ENCODE results near the gene CNOT2. TPM values are rescaled to one million over a fixed set of nuclear protein-coding genes. Genes with fewer than 3 reads are reported as not detected.
A peak's percentile ranks its signal among the peaks of the same experiment; 100 is the strongest.

CNOT2 gene, protein sequence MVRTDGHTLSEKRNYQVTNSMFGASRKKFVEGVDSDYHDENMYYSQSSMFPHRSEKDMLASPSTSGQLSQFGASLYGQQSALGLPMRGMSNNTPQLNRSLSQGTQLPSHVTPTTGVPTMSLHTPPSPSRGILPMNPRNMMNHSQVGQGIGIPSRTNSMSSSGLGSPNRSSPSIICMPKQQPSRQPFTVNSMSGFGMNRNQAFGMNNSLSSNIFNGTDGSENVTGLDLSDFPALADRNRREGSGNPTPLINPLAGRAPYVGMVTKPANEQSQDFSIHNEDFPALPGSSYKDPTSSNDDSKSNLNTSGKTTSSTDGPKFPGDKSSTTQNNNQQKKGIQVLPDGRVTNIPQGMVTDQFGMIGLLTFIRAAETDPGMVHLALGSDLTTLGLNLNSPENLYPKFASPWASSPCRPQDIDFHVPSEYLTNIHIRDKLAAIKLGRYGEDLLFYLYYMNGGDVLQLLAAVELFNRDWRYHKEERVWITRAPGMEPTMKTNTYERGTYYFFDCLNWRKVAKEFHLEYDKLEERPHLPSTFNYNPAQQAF
- total RNA-seq = 36.9 TPM
- long read RNA-seq, full-length matches to known transcripts = 42 of 68 reads
- long read RNA-seq, partial matches to known transcripts = 11 of 68 reads
- long read RNA-seq, other reads (novel, unspliced or antisense) = 15 of 68 reads

DNA sequence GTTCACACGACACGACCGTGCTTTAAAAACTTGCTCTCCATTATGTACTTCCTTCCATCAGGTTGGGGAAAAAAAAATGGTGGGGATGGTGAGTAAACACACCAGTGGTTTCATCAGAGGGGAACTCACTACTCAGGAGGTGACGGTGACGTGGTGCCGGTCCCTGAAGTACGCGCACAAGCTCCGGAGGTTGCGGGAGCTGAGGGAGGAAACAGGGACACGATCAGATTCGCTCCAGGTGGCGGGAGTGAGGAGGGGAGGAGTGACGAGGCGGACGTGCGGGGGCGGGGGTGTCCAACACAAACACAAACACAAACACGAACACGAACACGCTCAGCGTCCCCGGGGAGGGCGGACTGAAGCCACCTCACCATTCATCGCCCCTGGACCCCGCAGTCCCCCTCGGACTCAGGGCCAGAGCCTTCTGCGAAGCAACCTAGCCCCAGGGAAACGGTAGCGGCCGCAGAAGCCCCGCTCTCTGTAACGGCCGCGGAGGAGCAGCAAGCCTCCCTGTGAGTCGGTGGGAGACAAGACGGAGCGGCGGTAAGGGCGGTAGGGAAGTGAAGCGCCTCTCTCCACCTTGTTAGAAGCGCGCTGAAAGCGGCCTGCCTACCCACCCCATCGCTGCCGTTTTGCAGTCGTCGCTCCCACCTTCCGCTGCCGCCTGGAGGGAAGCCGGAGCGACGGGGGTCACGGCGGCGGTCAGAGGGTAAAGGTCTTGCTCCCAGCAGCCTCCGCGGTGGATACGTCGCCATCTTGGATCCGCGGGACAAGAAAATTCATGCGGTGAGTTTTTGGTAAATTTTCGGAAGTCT is at the start of gene CNOT2:
TSS of gene CNOT2 (plus strand) at position 739 of the 815 bp plus-strand sequence. CDS start 34,794 bp downstream, outside the sequence.
- DNase-seq = peak; percentile 93
- intact Hi-C loops (cut with micrococcal nuclease) = no loop called here
- ATAC-seq = peak; percentile 99

- ATAC-seq (no peak), DNase-seq (no peak)
- intact Hi-C loops (cut with micrococcal nuclease) = no loop called here
Observed at GRCh38 chr12:70194076-70194475, 49.2 kb upstream of the CNOT2 start.

DNA sequence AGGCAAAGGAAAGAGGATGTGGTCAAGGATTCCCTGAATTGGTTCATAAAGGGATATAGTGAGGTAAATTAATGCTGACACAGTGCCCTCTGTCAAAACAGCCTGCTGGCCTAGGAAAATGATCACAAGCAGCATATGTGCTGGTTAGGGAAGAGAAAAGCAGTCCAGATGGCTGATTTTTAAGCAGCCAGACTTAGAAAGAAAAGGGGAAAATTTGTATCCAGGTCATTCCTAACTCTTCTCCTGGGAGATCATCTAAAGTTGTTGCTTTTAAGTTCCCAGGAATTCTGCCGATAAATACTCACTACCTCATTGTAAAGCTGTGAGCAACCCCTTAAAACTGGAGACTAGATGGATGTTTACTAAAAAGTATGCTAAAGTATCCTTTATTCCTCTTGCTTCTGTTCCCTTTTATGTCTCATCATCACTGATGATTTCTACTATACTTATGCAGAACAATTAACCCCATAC is 46.4 kb upstream of the CNOT2 start:
- DNase-seq (no peak), ATAC-seq (peak; percentile 63)
- intact Hi-C loops (cut with micrococcal nuclease) = no loop called here

DNA sequence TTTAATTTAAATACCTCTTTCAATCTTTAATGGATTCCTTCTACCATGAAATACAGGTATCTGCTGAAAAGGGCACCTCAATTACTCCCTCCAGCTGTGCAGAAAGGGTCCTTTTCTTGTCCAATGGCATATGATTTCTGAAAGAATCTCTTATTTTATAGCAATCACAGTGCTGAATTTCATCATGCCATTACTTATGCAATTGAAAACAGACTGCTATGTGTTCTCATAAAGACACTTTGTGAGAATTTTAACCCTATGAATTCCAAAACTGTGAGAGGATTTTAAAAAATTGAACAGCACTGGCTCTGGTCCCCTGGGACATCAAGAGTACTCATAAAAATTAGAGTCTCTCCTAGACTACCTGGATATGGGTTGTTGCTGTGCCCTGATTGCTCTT is 45.9 kb upstream of the CNOT2 start:
- ATAC-seq (no peak), DNase-seq (no peak)
- intact Hi-C loops (cut with micrococcal nuclease) = no loop called here

DNA sequence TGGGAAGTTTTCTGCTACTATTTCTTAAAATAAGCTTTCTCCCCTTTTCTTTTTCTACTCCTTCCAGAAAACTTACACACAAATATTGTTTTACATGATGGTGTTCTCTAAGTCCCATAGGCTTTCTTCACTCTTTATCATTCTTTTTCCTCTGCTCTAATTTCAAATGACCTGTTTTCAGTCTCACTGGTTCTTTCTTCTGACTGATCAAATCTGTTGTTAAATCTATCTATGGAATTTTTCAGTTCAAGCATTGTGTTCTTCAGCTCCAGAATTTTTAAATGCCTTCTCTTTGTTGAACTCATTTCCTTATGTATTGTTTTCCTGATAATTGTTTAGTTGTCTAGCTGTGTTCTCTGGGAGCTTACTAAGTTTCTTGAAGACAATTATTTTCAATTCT is 29.5 kb upstream of the CNOT2 start:
- DNase-seq = no peak
- intact Hi-C loops (cut with micrococcal nuclease) = no loop called here
- no peak for ATAC-seq

DNA sequence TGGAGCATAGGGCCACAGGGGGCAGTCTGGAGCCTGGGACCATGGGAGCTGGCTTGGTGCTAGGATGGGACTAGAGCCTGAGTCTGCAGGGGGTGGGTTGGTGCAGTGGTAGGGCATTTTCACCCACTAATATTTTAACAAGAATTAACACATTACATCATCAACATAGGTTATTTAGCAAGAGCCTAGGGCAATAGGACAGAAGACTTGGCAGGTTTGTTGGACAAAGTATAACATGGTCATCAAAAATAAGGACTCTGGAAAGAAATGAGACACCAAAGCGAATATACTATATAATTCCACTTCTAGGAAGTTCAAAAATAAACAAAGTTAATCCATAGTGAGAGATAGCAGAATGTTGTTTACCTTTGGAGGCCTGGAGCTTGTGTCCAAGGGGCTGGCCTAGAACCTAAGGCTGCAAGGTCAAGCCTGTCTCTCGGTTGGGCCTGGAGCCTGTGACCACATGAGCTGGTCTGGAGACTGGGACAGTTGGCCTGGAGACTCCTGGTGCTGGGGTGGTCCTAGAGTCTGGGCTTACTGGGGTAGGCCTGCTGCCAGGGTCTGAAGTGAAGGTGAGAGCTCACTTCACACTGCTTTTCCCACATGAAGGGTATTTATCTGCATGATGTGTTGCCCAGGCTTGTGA is 28.1 kb upstream of the CNOT2 start:
- intact Hi-C loops (cut with micrococcal nuclease) = no loop called here
- no peak for ATAC-seq
- no peak for DNase-seq

DNA sequence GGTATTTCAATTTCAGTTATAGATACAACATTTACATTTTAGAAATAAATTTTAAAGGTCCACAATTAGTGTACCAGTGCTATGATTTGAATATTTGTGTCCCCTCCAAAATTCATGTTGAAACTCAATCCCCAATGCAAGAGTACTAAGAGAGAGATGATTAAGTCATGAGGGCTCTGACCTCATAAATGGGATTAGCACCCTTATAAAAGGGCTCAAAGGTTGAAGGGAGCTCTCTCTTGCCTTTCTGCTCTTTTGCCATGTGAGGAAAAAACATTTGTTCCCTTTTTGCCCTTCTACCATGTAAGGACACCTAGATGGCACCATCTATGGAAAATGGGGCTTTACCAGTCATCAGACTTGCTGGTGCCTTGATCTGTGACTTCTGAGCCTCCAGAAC is 25.8 kb upstream of the CNOT2 start:
- DNase-seq (no peak), ATAC-seq (no peak)
- intact Hi-C loops (cut with micrococcal nuclease) = no loop called here

DNA sequence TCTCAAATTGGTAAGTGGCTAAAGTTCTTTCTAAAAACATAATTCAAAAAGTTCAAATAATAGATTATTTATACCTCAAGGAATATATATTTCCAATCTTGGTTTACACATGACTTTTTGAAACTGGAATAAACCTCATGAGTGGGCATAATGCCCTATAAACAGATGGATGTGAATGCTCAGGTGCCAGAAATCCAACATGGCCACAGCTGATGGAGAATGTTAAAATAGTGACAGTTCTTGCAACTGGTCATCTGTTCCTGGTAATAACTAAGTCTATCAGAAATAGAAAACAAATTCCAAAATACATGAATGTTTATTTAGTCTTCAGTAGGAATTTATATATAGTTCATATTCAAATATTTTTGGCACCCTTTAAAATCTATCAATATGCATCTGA is 21.6 kb upstream of the CNOT2 start:
- DNase-seq (no peak), ATAC-seq (no peak)
- intact Hi-C loops (cut with micrococcal nuclease) = no loop called here

DNA sequence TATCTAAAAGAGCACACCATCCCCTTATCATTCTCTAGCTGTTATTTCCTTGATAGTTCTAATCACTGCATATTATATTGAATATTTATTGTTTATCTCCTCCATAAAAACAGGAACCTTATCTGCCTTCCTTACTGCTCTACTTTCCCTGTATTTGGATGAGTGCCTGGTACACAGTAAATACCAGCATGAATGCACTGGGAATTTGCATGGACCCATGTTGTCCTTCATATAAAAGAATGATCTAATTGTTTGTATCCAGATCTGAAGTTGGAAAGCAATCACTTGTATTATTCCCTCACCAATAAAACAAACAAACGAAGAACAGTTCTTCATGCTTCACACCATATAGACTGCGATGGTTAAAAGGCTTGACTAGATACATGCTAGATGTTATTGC is 15.3 kb upstream of the CNOT2 start:
- DNase-seq (no peak), ATAC-seq (no peak)
- intact Hi-C loops (cut with micrococcal nuclease) = no loop called here

GRCh38 chr12:70230934-70231606 is 12.2 kb upstream of the CNOT2 start:
- intact Hi-C loops (cut with micrococcal nuclease) = no loop called here
- no peak for DNase-seq
- ATAC-seq = no peak

- intact Hi-C loops (cut with micrococcal nuclease) = no loop called here
Observed at GRCh38 chr12:70236990-70237389, 6.2 kb upstream of the CNOT2 start.

DNA sequence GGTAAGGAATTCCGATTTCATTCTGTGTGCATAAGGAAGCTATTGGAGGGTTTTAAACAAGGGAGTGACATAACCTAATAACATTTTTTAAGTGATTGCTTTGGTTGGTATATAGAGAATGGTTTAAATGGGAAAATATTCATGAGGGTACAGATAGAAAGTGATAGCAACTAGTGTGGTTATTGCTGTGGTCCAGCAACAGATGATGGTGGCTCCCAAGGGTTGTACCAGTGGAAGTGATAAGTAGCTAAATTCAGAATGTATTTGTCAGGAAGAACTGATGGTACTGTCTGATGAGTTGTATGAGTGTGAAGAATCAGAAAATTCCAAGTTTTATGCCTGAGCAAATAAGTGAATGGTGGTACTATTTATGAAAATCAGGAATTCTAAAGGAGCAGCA is 2.6 kb upstream of the CNOT2 start:
- DNase-seq (no peak), ATAC-seq (no peak)
- intact Hi-C loops (cut with micrococcal nuclease) = no loop called here

More at GRCh38 chr12:70236990-70237389, 6.2 kb upstream of the CNOT2 start:
- ATAC-seq (no peak), DNase-seq (no peak)

DNA sequence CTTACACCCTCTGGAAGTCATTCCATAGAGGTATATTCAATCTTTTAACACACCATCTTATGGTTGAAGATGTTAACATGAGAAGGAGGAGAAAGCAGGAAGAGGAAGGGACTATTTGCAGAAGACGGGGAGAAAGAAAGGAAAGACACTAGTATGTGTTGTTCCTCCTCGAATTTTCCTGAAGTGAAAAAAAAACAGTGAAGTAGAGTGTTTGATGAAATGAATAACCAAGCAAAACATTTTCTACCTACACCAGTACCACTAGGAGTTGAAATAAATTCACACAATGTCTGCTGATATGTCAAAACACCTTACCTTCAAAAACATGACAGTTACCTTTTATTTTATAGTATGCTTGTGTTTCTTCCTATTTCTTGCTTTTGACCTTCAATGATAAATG is 1.4 kb upstream of the CNOT2 start:
- ATAC-seq (no peak), DNase-seq (no peak)
- intact Hi-C loops (cut with micrococcal nuclease) = no loop called here

DNA sequence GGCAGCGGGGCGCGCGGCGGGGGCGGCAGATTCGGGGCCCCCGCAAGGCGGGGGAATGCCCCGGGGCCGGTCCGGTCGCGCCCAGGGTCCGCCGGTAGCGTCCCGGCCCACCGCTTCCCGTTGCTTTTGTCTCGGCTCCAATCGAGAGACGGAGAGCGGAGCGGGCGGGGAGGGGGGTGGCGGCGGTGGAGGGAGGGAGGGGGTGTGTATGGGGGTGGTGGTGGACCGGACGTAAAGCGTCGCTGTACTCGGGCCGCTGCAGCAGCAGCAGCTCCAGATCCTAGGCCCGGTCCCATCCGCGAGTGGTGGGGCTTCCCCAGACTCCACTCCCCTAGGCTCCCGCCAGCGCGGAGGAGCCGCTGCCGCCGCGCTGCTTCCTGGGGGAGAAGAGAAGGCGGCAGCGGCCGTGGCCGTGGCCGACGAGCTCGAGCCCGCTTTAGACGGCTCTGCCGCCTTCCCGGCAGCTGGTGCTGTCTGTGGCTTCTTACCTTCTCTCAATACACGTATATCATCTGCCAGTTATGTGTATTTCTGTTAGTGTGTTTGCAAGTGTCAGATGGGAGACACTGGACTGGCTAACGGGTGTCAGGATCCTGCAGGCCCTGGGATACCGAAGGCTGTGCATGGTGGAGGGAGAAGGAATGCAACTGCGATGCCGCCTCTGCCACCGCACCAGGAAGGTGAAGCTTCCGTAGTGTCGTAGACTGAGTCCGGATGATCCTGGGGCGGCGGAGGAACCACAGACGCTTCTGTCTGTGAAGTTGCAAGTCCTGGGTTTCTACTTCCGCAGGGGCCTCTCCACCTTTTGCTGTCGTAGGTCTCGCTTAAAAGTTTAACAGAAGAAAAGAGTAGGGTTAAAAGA is 508 bp downstream of the CNOT2 start:
- DNase-seq (peak; percentile 73), ATAC-seq (peak; percentile 89)
- intact Hi-C loops (cut with micrococcal nuclease) = no loop called here

GRCh38 chr12:70244409-70244808 is 1.2 kb downstream of the CNOT2 start:
- DNase-seq (no peak), ATAC-seq (no peak)
- intact Hi-C loops (cut with micrococcal nuclease) = no loop called here

GRCh38 chr12:70245458-70245857 is 2.2 kb downstream of the CNOT2 start:
- intact Hi-C loops (cut with micrococcal nuclease) = no loop called here
- ATAC-seq (no peak), DNase-seq (no peak)

DNA sequence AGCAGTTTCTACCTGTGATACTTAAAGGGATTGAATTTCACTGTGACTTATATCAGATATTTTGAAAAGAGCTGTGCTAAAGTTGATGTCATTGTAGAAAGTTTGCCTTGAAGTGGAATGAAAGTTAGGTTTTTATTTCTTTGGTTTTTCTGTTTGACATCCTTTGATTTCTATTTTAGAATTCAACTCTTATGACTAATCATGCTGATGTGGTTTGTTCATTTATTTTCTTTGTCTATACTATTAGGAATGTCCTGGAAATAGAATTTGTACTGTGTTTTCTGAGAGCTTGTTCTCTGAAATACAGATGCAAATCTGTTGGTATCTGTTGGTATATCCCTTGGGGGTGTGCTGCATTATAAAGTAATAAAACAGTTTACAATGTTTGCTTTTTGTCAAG is 3.3 kb downstream of the CNOT2 start:
- intact Hi-C loops (cut with micrococcal nuclease) = no loop called here
- DNase-seq = no peak
- ATAC-seq = no peak

DNA sequence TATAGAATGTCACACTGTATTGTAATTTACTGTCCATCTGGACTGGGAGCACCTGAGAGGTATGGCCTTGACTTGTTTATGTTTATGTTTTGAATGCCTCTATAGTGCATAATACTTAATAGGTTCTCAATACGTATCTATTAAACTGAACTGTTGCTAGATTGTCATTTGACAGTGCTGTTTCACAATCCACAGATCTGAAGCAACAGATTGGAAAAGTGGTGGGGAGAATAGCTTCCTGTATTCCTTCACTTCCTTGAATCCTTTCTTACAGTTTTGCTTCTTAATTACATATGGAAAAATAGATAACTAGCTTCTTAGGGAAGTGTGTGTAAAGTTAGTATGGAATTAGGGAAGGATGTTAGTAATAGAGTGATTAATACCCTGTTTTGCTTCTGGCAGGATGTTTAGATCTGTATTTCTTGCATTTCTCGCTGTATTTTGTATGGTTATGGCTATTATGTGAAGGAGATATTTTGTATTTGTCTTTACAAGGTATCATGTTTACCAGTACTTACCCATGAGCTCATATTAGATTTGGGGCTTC is 4.5 kb downstream of the CNOT2 start:
- DNase-seq (no peak), ATAC-seq (no peak)
- intact Hi-C loops (cut with micrococcal nuclease) = no loop called here

Measured in left ventricle myocardium superior (tissue), 1 donor.